Measurements from ENCODE around the gene HERC3.

The HERC3 gene

DNA sequence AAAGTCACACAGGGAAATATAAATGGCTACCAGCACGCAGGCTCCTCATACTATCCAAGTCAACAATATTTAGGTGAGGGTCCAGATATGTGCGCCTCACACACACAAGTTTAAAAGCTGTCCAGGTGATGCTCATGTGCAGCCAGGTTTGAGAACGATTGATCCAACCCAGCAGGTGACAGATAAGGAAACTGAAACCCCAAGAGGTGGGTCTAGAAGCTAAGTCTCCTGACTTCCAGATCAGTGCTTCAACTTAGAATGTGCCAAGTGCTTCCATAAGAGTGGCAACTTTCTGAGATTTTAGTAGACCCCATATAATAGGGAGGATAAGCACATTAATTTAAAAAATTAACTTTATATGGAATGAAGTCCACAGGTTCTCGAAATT, 159.8 kb downstream of the HERC3 start:
- no peak for DNase-seq

DNA sequence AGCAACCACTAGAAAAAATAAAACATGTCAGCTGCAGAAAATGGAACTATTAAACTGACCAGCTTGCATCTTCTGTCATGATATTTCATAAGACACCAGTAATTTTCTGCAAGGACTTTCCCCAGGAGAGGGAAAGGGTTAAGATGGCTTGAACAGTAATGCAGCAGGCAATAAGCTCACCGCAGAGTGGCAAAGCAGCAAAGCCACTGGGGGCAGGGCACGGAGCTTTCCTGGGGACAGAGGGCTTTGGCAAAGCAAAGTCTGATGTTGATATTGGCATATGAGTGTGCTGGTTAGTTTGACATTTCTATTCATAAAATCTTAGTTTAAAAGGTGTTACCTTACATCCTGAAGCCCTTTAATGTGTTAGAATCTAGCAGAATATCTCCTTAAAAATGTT, 160.5 kb downstream of the HERC3 start:
- DNase-seq, result no peak

DNA sequence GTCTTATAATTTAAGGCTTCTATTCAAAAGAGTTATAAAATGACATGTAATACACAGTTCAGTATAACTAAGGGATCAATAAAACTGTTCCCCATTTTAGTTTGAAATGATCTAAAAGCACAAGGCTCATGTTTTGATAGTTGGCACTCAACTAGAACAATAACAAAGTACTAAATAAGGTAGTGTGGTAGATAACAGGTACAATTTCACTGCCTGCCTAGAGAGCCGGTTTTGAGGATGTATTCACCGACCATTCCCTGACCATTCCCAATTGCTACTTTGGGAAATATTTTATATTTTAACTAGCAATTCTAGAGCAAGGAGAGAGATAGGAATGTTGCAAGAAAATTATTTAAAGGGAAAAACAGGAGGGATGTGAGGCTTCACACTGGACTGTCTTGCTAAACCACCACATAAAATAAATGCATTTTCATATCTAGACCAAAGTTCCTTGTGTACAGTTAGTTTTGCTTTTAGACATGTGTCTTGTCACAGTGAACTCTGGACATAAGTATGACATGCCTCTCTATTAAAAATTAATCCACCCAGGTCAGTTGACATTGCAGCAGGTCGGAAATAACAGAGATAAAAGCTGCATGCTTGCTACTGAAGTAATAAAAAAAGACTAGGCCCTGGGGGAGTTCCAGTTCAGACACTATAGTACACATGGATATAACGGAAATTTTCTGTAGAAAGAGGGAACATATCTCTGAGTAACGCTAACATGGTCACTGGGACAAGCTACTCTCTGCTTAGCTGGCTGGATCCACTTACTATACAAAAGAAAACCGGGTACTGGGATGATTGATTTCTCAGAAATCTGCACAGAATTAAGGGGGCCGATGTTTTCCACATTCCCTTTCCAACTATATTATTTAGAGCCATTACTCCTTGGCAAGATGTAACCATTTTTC, 161.6 kb downstream of the HERC3 start:
- no peak for DNase-seq

DNA sequence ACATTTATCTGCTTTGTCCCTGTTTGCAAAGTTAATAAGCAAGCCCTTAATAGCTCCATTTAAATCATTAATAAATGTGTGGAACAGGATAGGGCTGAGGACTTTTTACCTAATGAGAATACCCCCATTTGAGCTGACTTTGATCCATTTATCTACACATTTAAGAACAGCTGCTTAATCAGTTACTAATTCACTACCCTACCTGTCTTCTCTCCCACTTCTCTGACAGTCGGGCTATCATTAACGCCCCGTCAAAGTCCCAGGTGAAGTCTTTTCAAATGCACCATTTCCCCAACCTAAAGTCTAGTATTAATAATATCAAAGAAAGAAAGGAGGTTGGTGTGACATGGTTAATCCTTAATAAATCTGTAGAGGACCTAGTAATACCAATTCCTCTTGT, 162.5 kb downstream of the HERC3 start:
- DNase-seq, result no peak

DNA sequence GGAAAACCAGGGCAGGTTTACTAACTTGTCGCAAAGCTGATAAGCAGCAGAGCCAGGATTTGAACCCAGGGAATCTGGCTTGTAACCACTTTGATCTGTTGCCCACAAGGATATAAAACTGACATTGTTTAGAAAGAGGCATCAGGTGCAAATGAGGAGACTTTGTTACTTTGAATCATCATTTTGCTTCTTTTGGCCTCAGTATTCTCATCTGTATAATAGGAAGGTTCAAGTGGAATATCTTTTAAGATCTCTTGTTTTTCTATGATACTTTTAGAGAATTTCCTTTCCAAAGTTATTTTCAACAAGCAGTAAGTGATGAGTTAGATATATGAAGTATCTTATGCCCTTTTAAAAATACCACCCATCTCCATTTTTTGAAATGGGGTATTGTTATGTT, 163.2 kb downstream of the HERC3 start:
- DNase-seq, result no peak

DNA sequence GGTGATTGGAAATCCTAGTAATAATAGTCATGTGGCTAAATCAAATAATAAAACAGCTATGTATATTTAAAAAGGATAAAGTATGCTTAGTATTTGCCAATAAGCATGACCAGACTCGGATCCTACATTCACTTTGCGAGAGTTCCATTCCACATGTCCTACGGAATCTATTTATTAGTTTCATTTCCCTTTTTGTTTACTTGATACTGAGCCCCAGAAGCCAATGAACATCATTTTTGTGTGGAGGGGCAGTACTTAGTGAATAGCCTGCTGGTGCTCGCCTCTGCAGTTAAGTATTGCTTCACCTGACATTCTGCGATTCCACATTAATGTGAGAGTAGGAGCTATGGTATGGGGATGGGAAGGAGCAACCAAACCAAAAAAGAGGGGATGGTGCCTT, 163.9 kb downstream of the HERC3 start:
- no peak for DNase-seq

DNA sequence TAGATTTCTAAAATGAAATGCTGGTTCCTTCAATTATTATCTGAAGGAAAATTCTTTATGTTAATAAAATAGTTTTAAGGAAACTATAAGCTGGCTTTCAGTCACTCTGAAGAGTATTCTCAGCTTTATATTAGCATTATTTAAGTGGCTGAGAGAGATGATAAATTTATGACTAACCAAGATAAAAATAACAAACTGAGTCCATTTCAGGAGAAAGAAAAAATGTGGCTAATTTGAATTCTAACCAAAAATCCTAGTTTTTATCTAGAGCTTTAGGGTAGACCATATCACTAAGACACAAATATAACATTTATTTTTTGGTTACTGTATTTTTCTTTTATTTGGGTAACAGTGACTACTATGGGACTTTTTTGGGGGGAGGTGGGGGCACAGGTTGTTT, 164.8 kb downstream of the HERC3 start:
- DNase-seq, result no peak

DNA sequence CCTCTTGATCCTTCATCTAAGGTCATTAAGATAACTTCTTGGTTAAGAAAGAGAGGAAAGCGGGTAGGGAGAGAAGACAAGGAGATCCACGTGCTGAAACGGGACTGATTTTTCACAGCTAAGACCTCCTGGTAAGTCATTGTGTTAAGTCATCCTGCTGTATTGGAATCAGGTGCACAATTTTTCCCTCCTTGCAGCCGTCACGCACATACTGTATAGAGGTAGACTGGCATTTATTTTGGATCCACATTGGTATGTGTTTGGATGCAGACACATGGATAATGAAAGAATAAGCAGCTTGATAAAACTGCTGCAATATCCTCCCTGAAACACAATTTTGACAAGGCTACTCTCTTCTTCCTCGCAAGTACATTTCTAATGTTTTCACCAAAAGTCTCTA, 165.5 kb downstream of the HERC3 start:
- no peak for DNase-seq

Measured in NCI-H1048 (cell line).